RWPE1 (cell line): ENCODE measurements around the gene DALRD3.

Experiments used
- CTCF ChIA-PET: fragments of 350-600 bp; sonication (Branson Sonifier 250); formaldehyde crosslinking; extraction: SDS; loops from one replicate; lab custom pipeline; 2021; lab: Yijun Ruan, JAX
- POLR2A ChIA-PET: fragments of 400-600 bp; formaldehyde crosslinking; extraction: SDS; loops from one replicate; lab custom pipeline; 2020; ENCODE audit warnings: antibody characterized with exemption; ENCODE audit not compliant: low non-redundant PET; lab: Yijun Ruan, JAX
- DNase-seq: peaks from one replicate; pipeline ENCODE4 v3.0.0; 2012; ENCODE audit warnings: low spot score
- H3K27ac ChIP-seq: fragments of 450-650 bp; 2 replicates; pipeline ENCODE4 v1.5.1; 2017
- CTCF ChIP-seq: fragments of 450-650 bp; conservative IDR thresholded peaks from 2 replicates; pipeline ENCODE4 v1.5.1; 2017; ENCODE audit warnings: low read depth, mild to moderate bottlenecking

The DALRD3 gene

GRCh38 chr3:49006408-49007067 is 11.8 kb downstream of the DALRD3 start:
- peak overlapping the region; percentile 97 for H3K27ac ChIP-seq
- ChIA-PET CTCF (interaction anchor here (0.6 to 1.3 kb wide), 5 partner anchors 17 to 179 kb away, joined by 3 to 5 read pairs (median 3); partner anchors contain the start of gene P4HTM), POLR2A (interaction anchor here (0.7 to 1.1 kb wide), 2 partner anchors 14 to 23 kb away, joined by 3 to 4 read pairs; partner anchors contain the start of gene IMPDH2)
- no peak for TF ChIP-seq CTCF
- DNase-seq, result no peak

DNA sequence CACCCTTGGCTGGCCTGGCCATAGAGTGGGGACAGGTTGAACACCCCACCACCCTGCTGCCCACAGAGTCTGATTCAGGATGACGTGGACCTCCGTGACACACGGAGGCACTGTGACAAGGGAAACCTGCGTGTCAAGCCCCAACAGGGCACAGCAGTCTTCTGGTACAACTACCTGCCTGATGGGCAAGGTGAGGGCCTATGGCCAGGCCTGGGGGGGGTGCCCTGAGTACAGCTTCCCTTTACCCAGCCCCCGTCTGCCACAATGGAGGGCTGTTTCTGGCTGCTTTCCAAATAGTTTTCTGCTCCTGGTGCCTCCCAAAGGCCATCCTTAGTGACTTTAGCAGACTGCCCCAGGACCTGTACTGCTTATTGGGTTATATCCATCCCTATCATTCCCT is 12.4 kb downstream of the DALRD3 start:
- DNase-seq, result no peak
- H3K27ac ChIP-seq, result peak overlapping the region; percentile 97
- ChIA-PET CTCF (interaction anchor here (1.3 kb wide), 1 partner anchor 16 kb away, joined by 3 read pairs; the partner anchor contains the start of gene P4HTM), POLR2A (no interaction called here)
- TF ChIP-seq CTCF, result no peak

GRCh38 chr3:49005303-49005680 is 13.1 kb downstream of the DALRD3 start:
- no peak for TF ChIP-seq CTCF
- peak overlapping the region; percentile 97 for H3K27ac ChIP-seq
- CTCF ChIA-PET, result no interaction called here
- POLR2A ChIA-PET, result no interaction called here
- DNase-seq, result no peak

GRCh38 chr3:49004352-49005302 is 13.8 kb downstream of the DALRD3 start:
- ChIA-PET CTCF (interaction anchor here (0.5 kb wide), 1 partner anchor 16 kb away, joined by 3 read pairs; no protein-coding TSS in a partner anchor), POLR2A (interaction anchor here (0.7 kb wide), 1 partner anchor 18 kb away, joined by 5 read pairs; the partner anchor contains the start of gene NDUFAF3)
- H3K27ac ChIP-seq, result peak overlapping the region; percentile 97
- no peak for TF ChIP-seq CTCF
- no peak for DNase-seq

- H3K27ac ChIP-seq, result peak overlapping the region; percentile 32
- POLR2A ChIA-PET, result no interaction called here
- DNase-seq, result no peak
- TF ChIP-seq CTCF, result no peak
- CTCF ChIA-PET, result no interaction called here
Measured at GRCh38 chr3:49001155-49001554, 17.2 kb downstream of the DALRD3 start.
